HG03159 (cell line): ENCODE results near the gene HTATSF1.

Source experiments
- ATAC-seq: cut with Tn5 transposase; IDR thresholded peaks from one replicate; pipeline ENCODE4 v1.9.1; 2021; ENCODE audit warnings: mild to moderate bottlenecking, moderate library complexity; ENCODE audit not compliant: unreplicated experiment

Gene HTATSF1, protein sequence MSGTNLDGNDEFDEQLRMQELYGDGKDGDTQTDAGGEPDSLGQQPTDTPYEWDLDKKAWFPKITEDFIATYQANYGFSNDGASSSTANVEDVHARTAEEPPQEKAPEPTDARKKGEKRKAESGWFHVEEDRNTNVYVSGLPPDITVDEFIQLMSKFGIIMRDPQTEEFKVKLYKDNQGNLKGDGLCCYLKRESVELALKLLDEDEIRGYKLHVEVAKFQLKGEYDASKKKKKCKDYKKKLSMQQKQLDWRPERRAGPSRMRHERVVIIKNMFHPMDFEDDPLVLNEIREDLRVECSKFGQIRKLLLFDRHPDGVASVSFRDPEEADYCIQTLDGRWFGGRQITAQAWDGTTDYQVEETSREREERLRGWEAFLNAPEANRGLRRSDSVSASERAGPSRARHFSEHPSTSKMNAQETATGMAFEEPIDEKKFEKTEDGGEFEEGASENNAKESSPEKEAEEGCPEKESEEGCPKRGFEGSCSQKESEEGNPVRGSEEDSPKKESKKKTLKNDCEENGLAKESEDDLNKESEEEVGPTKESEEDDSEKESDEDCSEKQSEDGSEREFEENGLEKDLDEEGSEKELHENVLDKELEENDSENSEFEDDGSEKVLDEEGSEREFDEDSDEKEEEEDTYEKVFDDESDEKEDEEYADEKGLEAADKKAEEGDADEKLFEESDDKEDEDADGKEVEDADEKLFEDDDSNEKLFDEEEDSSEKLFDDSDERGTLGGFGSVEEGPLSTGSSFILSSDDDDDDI

DNA sequence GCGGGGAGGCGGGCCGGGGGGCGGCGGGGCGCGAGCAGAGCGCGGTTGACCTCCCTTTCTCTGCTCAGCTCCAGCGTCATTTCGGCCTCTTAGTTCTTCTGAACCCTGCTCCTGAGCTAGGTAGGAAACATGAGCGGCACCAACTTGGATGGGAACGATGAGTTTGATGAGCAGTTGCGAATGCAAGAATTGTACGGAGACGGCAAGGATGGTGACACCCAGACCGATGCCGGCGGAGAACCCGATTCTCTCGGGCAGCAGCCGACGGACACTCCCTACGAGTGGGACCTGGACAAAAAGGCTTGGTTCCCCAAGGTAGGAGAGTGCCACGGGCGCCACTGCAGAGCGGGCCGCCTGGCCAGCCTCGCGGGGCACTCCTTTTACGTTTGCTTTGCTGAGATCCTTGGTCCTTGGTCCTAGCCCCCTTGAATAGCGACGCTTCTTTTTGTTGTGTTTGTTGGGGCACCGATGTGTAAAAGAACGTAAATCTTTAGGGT is at the start of gene HTATSF1:
HTATSF1 (plus strand) TSS at position 37 of the 497 bp plus-strand sequence; CDS start at position 130, 93 bp downstream.
- peak; percentile 24 for ATAC-seq

DNA sequence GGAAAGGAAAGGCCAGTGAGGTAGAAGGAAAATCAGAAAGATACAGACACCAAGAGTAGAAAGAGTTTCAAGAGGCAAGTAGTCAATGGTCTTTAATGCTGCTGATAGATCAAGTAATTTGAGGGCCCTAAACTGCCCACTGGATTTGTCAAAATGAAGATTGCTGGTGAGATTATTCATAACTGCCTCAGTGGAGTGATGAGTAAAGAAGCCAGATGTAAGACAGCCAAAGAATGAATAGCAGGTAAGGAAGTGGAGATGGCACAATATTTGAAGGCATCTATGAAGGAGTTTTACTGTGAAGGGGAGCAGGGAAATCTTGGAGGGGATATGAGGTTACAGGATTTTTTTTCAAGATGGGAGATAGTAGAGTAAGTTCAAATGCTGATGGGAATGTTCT is 49.4 kb upstream of the HTATSF1 start:
- ATAC-seq, result no peak

DNA sequence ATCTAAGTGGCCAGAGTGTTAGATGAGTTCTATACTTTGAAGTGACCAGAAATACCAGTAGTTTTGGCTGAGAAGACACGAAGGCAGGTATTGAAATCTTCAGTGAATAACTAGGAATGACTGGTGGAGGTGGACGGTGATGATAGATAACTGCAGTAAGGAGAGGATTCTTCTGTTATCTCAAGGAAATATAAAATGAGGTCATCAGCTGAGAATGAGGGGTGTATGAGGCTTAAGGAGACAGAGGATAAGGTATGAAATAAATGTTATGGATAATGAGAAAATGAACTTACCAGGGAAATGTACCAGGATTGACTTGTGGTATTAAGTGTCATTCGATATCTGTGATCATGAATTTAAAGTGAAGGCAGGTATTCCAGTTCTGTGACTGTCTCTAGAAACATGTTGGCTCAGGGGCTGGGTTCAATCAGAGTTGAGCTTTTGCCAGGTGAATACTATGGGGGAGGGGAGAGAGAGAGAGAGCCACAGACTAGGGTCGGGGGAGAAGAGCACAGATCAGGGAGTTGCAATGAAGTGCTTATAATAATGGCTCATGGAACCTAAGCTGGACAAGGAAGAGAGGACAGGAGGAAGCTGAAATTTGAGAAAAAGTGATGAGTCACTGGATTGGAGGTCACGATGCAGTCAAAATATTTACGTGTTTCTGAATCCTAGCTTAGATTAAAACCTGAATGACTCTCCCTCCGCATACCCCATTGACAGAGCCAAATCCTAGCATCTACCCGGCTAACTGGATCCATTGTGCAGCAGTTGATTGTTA is 47.2 kb upstream of the HTATSF1 start:
- no peak for ATAC-seq

DNA sequence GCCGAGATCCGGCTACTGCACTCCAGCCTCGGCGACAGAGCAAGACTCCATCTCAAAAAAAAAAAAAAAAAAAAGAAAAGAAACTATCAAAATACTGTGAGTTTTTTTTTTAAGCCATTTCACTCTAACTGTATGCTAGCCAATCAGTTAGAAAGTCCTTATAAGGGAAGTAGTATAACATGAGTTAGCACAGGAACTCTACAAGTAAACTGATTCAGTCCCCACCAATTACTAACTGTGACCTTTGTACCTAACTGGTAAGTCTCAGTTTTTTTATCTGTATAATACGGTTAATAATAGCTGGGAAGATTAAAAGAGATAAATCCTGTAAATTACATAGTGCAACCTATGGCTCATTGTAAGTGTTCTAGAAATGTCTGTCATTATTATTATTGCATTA is 44.8 kb upstream of the HTATSF1 start:
- ATAC-seq, result no peak

DNA sequence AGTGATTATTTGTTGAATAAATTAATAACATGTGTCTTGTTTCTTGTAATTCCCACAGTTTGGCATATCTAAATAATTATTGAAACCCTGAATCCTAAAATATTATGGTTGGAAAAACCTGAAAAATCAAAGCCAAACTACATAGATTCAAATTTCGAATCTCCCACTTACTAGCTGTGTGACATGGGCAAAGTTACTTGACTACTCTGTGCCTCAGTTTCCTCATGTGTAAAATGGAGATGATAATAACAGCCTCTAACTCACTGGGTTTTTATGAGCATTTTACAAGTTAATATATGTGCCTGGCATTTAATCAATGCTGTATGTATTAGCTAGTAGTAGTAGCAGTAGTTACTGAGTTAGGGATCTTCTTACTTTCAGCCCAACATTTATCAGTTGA is 44.3 kb upstream of the HTATSF1 start:
- no peak for ATAC-seq

DNA sequence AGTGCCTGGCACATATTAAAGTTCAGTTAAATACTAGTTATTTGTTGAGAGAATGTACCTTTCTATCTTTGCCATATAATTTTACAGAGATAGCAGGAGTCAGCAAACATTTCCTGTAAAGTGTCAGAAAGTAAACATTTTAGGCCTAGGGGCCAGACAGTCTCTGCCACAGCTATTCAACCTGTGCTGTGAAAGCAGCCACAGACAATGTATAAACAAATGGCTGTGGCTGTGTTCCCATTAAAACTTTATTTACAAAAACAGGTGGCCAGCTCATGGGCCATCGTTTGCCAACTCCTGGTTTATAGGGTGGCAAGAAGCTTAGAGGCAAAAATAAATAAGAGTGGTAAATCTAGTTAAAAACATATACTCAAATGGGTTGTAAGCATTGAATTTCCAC is 43.6 kb upstream of the HTATSF1 start:
- no peak for ATAC-seq

DNA sequence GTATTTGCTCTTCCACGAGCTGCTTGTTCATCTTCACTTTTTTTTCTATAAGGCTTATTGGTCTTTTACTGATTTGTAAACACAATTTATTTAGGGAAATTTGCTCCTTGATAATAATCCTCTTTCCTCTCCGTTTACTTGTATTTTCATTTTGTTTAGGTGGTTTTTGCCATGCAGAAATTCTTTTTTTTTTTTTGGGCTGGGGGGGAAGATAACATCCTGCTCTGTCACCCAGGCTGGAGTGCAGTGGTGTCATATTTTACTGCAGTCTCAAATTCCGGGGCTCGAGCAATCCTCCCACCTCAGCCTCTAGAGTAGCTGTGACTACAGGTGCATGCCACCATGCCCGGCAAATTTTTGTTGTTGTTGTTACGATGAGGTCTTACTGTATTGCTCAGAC is 41.3 kb upstream of the HTATSF1 start:
- no peak for ATAC-seq

DNA sequence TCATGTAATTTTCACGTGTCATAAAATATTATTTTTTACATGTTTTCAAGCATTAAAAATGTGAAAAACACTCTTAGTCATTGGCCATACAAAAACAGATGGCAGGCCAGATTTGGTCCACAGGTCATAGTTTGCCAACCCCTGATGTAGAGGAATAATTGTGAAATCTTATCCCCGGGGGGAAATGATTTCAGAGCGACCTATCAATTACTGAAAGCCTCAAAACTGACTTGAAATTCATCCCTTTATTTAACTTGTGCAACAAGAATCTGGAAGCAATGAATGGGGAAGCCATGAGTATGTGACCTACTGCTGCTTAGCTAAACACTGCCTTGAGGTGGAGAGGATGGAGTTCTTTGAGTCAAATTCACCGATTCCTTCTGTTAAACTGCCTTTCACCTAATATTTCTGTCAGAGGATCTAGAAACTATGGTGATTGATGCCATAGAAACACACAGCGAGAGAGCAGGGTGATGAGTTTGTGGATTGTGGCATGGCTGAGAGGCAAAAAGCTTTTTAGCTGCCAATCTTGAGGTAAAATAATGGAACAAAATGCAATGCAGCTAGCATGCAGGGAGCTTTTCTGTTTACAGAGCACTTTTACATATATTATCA is 40.0 kb upstream of the HTATSF1 start:
- no peak for ATAC-seq

DNA sequence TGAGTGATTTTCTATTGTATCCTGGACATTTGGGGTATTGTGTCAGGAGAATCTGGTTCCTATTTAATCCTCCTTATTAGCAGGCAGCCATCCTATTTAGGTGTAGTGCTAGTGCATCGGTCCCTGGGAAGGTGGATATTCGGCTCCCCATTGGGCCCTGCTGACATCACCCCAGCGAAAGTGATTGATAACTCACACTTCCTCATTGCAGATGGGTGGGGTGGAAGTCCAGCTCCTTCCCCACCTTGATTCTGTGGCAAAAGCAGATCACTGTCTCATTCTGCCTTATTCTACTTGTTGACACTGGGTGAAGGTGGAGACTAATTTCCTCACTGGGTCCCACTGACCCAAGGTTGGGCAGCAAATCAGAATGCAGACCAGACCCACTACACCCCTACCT is 32.8 kb upstream of the HTATSF1 start:
- no peak for ATAC-seq

DNA sequence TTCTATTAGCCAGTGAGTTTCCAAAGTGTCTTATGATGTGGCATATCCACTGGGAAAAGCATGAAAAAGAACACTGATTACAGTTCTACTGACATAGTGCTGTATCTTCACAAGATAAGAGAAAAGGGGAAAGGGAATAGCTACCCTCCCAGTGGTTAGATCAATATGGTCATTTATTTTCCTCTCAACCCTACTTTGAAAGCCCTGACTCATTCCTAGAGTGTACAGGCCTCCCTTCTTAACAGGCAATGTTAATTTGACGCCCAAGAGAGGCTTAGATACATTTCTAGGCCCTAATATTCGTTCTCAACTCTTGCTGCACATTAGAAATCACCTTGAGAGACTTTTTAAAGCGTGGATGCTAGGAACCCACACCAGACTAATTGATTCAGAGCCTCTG is 30.1 kb upstream of the HTATSF1 start:
- no peak for ATAC-seq

DNA sequence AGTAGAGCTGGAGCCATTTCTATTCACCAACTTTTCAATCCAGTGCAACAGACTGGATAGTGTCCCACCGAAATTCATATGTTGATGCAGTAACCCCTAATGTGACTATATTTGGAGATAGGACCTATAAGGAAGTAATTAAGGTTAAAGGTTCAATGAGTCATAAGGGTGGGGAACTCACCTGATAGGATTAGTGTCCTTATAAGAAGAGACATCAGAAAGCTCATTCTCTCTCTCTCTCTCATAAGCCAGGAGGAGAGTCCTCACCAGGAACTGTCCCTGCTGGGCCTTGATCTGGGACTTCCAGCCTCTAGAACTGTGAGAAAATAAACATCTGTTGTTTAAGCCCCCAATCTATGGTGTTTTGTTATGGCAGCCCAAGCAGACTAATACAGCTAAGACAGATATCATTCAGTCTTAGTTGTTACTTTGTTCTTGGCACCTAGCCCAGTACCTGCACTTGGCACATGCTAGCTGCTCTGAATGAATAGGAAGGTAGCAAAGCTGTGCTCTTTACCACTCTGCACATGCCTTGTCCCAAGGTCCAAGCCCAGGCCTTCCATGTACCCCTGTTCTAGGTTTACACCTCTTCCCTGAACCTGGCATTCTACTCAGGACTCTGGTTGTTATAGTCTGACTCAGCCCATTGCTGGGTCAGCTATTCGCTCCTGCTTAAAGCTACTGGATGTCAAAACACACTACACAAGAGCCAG is 28.8 kb upstream of the HTATSF1 start:
- no peak for ATAC-seq

DNA sequence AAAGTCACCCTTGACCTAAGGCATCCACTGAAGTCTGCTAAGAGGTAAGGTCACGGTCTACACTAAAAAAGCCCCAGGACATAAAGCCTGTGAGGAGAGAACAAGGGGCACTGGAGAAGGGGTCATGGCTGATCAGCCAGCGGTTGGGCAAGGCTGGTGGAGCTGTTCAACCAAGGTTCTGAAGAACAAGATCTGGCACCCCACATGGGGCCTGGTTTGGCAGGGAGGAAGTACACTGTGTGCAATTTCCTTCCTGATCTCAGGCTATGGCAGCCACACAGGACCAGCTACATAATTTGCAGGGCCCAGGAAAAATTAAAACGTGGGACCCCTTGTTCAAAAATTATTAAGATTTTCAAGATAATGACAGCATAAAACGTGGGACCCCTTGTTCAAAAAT is 23.7 kb upstream of the HTATSF1 start:
- no peak for ATAC-seq

DNA sequence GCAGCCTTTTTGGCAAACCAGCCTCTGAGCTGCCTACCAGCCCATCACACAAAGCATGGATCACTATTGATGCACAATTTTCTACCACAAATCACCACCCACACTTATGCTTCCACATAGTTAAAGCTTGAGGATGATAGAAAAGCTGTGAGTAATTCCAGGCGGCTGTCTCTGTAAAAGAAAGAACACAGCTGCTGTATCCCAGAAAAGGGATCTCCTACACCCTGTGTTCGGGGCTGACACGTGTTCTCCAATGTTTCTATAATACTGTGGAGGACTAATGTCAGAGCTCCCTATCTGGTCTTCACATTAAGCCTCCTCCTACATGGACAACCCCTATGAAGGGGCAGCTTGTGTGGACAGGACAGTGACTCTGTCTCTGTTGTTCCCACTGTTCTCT is 22.2 kb upstream of the HTATSF1 start:
- no peak for ATAC-seq

DNA sequence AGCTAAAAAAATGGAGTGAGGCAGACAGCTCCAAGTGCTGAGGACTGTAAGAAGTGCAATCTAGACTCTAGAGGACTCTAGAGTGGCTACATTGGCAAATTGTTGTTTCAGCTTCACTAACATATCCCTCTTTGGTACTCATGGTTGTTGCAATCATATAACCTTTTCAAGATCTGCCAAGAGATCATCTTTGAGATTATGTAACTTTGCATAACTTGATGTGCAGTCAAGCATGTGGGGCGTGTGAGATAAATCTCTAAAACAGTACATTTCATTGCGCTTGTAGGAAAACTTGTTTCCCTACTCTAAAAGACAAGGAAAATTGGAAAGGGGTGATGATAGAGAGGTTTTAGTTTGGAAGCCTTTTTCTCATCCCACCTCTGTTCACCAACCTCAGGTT is 20.9 kb upstream of the HTATSF1 start:
- ATAC-seq, result no peak

DNA sequence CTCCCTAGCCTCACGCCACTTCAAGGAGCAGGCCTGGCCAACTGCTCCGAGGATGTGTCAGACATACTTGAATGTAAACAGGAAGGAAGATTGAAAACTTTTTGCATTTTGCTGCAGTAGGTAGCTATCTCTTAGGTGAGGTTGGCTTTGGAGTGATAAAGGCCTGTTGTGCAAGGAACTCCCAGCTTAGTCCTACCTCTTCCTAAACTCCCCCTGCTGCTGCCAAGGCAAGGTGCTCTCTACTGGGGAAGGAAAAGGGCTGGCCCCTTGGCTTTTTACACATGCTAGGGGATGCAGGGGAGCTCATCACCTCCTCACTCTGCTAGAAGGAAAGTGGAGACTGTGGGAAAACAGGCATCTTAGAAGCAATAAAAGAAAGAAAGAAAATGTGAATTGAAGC is 20.4 kb upstream of the HTATSF1 start:
- ATAC-seq, result no peak

DNA sequence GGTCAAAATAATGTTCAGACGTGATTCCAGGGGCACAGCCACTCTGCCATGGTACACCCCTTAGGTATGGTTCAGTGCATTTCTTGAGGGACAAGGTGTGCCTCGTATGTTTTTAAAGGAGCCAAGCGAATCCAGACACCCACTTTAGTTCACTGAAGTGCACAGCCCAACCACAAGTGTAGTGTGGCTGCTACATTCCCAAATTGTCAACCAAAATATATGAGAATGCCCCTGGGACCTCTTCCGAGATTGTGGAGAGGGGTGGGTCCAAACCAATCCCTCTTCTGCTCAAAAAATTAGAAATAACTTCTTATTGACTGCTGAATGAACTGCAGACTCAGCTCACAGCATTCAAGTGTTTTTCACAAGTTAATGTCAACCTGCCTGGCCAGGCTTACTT is 17.0 kb upstream of the HTATSF1 start:
- no peak for ATAC-seq

DNA sequence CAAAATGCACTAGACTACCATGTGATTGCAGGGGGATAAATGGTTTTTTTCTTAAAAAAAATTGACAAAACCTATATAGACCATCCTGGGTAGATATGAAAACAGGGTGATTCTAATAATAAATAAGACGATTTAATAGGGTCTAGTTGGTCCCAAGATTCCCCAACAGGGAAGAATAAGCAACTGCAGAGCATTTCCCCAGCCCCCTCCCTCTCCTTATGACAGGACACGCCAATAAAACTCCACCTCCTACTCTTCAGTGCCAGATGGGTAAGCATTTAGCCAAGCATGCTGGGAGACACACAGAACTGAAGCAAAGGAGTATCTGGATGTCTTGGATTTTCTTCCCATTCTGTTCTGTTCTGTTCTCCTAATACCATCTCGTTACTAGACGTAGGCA is 9.7 kb upstream of the HTATSF1 start, which contains the start of gene BRS3:
BRS3 (plus strand) TSS at position 301 of the 400 bp plus-strand sequence. CDS start 168 bp downstream, outside the sequence.
- ATAC-seq, result no peak

DNA sequence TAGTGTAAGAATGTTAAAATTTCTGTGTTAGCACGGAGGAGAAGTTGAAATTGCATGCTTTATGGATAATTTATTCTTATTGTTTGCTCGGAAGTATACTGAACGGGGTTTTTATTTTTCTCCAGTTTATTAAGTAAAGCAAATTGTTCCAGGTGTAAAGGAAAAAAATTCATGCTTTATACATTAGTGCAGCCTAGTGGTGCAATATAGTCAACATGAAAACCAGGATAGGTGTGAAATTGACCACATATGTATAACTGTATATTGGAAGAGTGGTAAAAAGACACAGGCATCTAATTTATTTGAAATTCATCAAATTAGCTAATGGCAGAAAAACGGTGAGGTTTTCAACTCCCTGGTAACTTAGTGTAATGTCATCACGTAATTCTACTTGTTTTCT is 8.7 kb upstream of the HTATSF1 start:
- ATAC-seq, result no peak

DNA sequence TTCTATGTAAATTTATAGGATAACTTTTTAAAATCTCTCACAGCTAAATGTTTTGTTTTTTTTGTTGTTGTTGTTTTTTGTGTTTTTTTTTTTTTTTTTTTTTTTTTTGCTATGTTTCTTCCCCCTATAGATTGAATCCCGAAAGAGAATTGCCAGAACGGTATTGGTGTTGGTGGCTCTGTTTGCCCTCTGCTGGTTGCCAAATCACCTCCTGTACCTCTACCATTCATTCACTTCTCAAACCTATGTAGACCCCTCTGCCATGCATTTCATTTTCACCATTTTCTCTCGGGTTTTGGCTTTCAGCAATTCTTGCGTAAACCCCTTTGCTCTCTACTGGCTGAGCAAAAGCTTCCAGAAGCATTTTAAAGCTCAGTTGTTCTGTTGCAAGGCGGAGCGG is 5.6 kb upstream of the HTATSF1 start:
- no peak for ATAC-seq

DNA sequence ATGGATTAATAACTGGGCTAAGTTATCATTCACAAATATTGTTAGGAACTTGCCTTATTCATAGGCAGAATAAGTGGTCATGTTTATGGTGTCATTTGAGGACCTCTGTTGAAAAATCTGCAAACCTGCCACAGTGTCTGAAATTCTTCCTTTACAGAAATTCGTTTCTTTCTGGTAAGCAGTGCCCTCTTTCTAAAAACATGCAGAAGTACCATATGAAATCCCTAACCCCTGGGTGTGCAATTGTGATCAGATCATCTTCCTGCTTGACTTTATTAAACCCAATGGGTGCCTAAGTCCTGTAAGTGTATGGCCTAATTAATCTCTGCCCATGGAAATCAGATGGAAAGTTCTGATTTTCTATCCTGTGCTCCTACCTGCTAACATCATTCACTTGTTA is 4.4 kb upstream of the HTATSF1 start:
- ATAC-seq, result no peak
